ENCODE measurements around the gene DEGS1. TPM values are rescaled to one million over a fixed set of nuclear protein-coding genes. Genes with fewer than 3 reads are reported as not detected.

DEGS1 gene
- total RNA-seq, 1 donor from 2014 or later: 42.2 TPM

DNA sequence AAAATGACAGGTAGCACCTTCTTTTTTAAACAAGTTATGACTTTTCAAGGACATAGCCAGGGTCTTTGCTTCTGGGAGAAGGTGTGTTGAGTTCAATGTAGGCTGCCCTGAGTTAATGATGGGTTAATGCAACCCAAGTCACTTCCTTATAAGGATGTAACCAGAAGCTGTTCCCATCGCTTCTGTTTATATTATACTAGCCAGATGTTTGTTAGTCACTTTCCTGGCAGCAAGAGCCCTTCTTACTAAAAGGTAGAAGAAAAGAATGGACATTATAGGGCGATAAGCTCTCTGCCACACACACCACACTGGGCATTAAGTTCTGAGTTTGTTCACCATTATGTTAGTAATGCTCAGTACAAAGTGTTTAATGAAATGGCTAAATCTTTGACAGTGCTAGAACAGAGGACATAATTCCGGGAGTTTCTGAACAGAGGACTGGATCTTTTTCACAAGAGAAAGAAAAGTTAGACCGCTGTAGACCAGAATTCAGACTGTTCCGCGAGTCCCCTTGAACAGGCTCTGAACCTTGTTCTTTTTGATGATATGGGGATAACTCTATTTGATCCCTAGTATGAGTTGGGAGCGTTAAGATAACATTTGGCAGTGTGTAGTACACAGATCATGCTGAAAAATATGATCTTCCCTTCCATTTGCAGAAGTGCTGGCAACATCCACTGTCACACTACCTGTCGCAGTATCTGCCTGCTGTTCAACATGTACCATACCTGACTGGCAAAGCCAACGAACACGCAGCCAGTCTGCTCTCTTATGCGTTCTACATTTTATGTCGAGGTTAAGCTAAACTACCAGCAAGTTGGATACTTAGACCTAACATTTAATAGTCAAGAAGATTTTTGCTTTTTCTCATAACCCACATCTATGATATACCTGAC is 41.0 kb downstream of the DEGS1 start:
- intact Hi-C loops (cut with micrococcal nuclease): no loop called here
- Histone ChIP-seq H3K4me3 (no peak overlapping the region), H3K27me3 (ENCODE audit: low read depth) (no peaks in the 10 kb centered on the region), H3K36me3 (peaks cover 27% of the 10 kb centered on the region), H3K27ac (replicated peaks) (no peak overlapping the region), H3K4me1 (peaks cover 10% of the 10 kb centered on the region), H3K9me3 (replicated peaks) (no peaks in the 10 kb centered on the region)
- TF ChIP-seq, protein P1, sequence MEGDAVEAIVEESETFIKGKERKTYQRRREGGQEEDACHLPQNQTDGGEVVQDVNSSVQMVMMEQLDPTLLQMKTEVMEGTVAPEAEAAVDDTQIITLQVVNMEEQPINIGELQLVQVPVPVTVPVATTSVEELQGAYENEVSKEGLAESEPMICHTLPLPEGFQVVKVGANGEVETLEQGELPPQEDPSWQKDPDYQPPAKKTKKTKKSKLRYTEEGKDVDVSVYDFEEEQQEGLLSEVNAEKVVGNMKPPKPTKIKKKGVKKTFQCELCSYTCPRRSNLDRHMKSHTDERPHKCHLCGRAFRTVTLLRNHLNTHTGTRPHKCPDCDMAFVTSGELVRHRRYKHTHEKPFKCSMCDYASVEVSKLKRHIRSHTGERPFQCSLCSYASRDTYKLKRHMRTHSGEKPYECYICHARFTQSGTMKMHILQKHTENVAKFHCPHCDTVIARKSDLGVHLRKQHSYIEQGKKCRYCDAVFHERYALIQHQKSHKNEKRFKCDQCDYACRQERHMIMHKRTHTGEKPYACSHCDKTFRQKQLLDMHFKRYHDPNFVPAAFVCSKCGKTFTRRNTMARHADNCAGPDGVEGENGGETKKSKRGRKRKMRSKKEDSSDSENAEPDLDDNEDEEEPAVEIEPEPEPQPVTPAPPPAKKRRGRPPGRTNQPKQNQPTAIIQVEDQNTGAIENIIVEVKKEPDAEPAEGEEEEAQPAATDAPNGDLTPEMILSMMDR (IDR thresholded peaks at IDR 0.05; ENCODE audit: borderline replicate concordance): no peak
- DNase-seq: no peak

DNA sequence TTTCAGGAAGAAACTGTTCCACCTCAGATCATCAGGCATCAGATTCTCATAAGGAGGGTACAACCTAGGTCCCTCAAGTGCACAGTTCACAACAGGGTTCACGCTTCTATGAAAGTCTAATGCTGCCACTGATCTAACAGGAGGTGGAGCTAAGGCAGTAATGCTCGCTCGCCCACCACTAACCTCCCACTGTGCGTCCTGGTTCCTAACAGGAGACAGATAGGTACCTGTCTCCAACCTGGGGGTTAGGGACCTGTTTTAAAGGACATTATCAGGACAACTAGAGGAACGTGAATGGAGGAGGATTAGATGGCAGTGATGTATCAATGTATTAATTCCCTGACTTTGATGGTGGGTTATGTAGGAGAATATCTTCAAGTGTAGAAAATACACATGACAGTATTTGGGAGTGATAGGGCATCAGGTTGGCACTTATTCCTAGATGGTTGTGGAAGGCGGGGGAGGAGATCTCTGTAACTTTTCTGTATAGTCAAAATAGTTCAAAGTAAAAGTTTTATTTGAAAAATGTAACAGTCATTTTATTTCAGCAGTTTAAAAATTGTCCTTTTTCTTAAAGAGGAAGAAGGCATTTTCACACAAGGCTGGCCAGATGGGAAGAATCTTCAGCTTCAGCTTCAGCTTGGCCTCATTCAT is 43.9 kb downstream of the DEGS1 start:
- H3K4me3 ChIP-seq: no peak overlapping the region
- H3K27me3 ChIP-seq (ENCODE audit: low read depth): no peaks in the 10 kb centered on the region
- no peak for DNase-seq
- no peak overlapping the region for H3K27ac ChIP-seq (replicated peaks)
- no peaks in the 10 kb centered on the region for H3K9me3 ChIP-seq (replicated peaks)
- TF ChIP-seq, protein P1 (IDR thresholded peaks at IDR 0.05; ENCODE audit: borderline replicate concordance): no peak
- H3K4me1 ChIP-seq: peaks cover 10% of the 10 kb centered on the region
- intact Hi-C loops (cut with micrococcal nuclease): no loop called here
- peaks cover 56% of the 10 kb centered on the region for H3K36me3 ChIP-seq

DNA sequence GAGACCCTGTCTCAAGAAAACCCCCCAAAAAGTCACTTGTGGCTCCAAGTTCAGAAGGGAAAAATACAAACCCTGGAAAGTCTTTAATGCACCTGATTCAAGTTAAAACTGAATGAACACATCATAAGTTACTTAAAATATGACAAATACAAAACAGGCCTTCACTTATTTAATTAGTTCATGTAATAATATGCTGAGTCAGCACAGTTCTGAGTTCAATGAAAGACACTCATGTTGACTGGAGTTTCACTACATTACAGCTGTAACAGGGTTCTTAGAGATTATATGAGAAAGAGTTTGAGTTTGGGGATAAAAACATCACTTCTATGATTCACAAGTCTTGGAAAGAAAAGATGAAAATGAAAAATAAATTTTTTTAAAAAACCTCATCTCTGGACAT is 51.0 kb downstream of the DEGS1 start:
- DNase-seq: no peak
- intact Hi-C loops (cut with micrococcal nuclease): no loop called here
- H3K4me3 ChIP-seq: no peak overlapping the region
- H3K36me3 ChIP-seq: peaks cover 61% of the 10 kb centered on the region
- no peaks in the 10 kb centered on the region for H3K4me1 ChIP-seq
- TF ChIP-seq, protein P1 (IDR thresholded peaks at IDR 0.05; ENCODE audit: borderline replicate concordance): no peak
- H3K27ac ChIP-seq (replicated peaks): no peak overlapping the region
- H3K27me3 ChIP-seq (ENCODE audit: low read depth): no peaks in the 10 kb centered on the region
- no peaks in the 10 kb centered on the region for H3K9me3 ChIP-seq (replicated peaks)

DNA sequence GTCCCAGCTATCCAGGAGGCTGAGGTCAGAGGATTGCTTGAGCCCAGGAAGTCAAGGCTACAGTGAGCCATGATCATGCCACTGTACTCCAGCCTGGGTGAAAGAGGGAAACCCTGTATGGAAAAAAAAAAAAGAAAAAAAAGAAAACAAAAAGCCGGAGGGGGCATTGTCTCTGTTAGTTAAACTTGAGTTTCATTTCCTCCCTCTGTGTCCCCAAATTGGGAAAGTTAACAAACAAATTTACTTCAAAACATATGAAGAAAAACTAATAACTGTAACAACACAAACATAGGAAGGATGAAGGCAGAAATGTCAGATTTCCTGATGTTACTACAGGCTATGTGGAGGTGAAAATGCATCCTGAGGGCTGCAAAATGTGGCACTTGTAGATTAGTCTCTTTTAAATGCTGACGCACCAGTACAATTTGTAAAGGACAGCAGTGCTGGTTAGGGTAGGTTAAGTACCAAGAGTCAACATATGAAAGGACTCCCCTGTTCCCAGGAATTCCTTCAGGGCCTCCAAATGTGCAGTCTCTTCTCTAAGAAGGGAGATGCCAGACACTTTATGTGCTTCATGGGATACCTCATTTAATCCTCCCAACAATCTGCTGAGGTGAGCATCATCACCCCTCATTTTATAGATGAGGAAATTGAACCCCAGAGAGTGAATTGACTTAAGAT is 52.9 kb downstream of the DEGS1 start:
- no peaks in the 10 kb centered on the region for H3K9me3 ChIP-seq (replicated peaks)
- DNase-seq: no peak
- no peaks in the 10 kb centered on the region for H3K4me1 ChIP-seq
- TF ChIP-seq, protein P1 (IDR thresholded peaks at IDR 0.05; ENCODE audit: borderline replicate concordance): no peak
- H3K4me3 ChIP-seq: no peak overlapping the region
- no peaks in the 10 kb centered on the region for H3K27me3 ChIP-seq (ENCODE audit: low read depth)
- intact Hi-C loops (cut with micrococcal nuclease): no loop called here
- no peak overlapping the region for H3K27ac ChIP-seq (replicated peaks)
- peaks cover 42% of the 10 kb centered on the region for H3K36me3 ChIP-seq

DNA sequence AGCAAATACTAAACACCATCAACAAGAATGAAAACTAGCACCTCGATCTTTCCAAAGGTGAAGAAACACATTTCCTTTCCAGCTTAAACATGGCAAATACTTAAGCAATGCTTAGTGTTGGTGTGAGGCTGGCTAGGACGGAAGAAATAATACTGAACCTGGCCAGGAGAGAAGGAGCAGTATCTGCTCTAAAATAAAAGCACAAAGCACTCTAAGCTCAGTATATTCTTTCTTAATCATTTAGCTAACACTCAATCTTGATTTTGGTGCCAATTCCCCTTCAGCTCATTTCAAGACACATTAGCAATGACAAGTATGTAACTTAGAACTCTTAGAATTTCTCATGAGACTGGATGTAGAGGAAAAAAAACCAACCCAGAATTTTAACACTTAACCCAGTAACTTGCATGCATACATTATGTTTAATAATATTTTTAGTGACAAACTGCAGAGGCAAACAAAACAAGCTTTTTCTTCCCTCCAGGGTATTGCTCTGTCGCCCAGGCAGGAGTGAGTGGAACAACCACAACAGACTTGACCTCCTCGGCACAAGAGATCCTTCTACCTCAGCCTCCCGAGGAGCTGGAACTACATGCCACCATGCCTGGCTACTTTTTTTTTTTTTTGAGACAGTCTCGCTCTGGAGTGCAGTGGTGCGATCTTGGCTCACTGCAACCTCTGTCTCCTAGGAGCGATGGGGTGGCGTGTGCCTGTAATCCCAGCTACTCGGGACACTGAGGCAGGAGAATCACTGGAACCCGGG is 54.3 kb downstream of the DEGS1 start:
- intact Hi-C loops (cut with micrococcal nuclease): no loop called here
- H3K36me3 ChIP-seq: peaks cover 28% of the 10 kb centered on the region
- no peaks in the 10 kb centered on the region for H3K9me3 ChIP-seq (replicated peaks)
- no peak overlapping the region for H3K27ac ChIP-seq (replicated peaks)
- TF ChIP-seq, protein P1 (IDR thresholded peaks at IDR 0.05; ENCODE audit: borderline replicate concordance): no peak
- H3K4me1 ChIP-seq: no peaks in the 10 kb centered on the region
- H3K27me3 ChIP-seq (ENCODE audit: low read depth): no peaks in the 10 kb centered on the region
- H3K4me3 ChIP-seq: no peak overlapping the region
- DNase-seq: no peak

All from left ventricle myocardium inferior (tissue), 1 donor.